ENCODE results near the gene PLA2G2F.

Gene PLA2G2F

DNA sequence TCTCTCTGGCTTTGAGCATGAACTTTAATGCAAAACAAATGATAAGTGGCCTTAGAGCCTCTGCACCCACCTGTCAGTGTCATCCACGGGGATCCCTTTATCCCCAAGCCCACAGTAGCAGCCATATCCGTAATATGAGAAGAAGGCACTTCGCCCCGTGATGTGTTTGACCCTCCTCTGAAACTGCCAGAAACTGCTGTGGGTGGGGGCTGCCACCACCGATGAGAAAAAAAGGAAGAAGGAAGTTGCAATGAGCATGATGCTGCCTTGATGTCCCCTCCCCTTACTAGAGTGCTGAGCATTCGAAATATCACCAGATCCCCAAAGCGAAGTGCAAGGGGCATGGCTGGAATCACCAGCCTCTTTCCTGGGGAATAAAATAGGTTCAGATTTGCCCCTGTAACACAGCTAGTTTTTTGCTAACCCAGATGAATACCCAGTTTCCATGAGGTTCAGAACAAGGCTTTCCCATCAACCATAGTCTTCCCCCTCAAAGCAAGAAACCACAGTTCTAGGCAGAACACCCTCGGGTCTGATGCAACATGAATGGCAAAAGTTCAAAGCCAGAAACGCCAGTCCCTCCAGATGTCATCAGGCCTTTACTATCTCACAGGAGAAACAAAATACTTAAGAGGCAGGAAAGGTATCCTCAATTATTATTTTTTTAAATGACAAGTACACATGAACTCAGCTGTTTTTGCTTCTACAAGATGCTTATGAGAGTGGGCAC, 36.0 kb downstream of the PLA2G2F start:
- DNase-seq: no peak

DNA sequence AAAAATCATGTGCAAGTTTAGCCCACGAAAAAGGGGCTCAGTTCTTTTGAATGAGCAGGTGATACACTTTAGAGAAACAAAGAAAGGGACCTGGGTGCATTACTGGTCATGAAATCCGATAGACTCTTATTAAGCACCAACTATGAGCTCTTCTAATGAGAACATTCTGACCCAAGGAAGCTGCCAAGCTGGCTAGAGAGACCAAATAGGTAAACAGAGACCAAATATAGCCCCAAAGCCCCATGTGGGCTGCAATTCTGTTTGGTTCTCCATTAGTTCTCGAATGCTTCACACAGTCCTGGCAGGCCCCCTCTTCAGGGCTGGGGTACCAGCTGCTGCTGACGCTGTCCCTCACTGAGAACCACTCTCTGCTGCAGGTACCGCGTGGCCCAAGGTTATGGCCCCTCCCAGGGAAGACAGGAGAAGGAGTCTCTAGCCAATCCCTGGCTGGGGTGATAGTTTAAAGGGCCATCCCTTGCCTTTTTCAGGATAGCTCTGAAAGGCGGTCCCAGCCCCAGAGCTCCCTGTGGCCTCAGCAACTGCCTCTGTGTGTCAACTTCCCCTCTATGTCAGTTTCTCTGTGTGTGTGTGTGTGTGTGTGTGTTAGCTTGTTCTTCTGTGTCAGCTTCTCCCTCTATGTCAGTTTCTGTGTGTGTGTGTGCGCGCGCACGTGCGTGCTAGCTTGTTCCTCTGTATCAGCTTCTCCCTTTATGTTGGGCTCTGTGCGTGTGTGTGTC, 39.7 kb downstream of the PLA2G2F start:
- no peak for DNase-seq

DNA sequence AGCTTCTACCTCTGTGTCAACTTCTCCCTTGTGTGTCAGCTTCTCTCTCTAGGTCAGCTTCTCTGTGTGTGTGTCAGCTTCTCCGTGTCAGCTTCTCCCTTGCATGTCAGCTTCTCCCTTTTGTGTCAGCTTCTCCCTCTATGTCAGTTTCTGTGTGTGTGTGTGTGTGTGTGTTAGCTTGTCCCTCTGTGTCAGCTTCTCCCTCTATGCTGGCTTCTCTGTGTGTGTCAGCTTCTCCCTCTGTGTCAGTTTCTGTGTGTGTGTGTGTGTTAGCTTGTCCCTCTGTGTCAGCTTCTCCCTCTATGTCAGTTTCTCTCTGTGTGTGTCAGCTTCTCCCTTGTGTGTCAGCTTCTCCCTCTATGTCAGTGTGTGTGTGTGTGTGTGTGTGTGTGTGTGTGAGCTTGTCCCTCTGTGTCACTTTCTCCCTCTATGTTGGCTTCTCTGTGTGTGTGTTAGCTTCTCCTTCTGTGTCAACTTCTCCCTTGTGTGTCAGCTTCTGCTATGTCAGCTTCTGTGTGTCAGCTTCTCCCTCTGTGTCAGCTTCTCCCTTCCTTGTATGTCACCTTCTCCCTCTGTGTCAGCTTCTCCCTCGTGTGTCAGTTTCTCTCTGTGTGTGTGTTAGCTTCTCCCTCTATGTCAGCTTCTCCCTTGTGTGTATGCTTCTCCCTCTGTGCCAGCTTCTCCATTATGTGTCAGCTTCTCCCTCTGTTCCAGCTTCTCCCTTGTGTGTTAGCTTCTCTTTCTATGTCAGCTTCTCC, 40.4 kb downstream of the PLA2G2F start:
- no peak for DNase-seq

- no peak for DNase-seq
These were observed 41.2 kb downstream of the PLA2G2F start for GRCh38 chr1:20180129-20180843.

DNA sequence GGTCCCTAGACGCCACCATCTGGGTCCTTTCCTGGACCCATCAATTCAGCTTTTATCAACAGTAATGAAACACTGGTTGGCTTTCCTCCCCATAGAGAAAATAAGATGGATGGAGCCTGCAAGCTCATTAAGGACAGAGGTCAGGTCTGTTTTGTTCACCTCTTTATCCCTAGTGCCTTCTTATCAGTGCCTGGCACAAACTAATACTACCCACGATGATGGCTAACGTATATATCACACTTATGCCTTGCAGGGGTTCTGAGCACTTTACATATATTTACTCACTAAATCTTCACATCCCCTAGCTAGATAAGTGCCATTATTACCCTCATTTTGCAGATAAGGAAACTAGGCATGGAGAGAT, 41.7 kb downstream of the PLA2G2F start:
- DNase-seq: no peak

- no peak for DNase-seq
These were observed 43.3 kb downstream of the PLA2G2F start for GRCh38 chr1:20182415-20182814.

DNA sequence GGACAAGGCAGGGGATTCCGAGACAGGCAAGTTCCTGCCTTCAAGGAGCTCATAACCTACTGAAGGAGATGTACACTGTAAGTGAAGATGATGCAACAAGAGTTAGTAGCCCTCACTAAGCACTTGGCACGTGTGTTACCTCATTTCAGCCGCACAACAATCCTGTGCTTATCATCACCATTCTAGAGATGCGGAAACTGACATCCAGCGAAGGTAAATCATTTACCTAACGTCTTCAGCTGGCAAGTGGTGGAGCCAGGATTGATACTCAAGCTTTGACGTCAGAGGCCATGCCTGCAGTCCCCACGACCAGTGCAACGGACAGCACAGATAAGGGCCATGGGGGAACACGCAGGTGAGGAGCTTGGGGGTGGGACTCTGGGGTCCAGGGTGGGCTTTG, 43.9 kb downstream of the PLA2G2F start:
- DNase-seq: no peak

DNA sequence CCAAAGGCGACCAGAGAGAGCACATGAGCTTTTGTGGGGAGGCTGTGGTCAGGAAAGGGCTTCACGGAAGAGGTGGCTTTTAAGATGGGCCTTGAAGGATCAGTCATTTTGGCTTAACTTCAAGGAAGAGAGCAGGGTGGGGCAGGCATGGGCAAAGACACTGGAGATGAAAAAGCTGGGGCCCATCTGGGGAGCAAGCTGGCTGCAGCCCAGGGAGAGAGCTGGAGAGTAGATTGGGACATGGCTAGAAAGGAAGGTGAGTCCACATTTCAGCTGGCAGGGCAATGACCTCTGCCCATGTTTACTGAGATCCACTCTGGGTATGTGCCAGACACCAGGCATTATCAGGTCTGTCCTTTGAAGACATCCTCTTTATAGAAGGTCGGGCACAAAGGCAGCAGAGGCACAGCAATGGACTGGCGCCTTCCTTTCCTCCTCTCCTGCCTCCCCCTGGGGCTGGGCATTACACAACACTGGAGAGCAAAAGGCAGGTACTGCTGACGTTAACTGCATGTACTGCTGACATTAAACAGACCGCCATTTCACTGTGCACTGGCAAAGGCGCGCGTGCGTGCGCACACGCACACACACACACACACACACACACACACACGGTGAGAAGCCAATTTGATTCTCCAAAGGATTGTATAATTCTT, 44.6 kb downstream of the PLA2G2F start:
- DNase-seq: no peak

- no peak for DNase-seq
These were observed 45.4 kb downstream of the PLA2G2F start for GRCh38 chr1:20184481-20184900.

DNA sequence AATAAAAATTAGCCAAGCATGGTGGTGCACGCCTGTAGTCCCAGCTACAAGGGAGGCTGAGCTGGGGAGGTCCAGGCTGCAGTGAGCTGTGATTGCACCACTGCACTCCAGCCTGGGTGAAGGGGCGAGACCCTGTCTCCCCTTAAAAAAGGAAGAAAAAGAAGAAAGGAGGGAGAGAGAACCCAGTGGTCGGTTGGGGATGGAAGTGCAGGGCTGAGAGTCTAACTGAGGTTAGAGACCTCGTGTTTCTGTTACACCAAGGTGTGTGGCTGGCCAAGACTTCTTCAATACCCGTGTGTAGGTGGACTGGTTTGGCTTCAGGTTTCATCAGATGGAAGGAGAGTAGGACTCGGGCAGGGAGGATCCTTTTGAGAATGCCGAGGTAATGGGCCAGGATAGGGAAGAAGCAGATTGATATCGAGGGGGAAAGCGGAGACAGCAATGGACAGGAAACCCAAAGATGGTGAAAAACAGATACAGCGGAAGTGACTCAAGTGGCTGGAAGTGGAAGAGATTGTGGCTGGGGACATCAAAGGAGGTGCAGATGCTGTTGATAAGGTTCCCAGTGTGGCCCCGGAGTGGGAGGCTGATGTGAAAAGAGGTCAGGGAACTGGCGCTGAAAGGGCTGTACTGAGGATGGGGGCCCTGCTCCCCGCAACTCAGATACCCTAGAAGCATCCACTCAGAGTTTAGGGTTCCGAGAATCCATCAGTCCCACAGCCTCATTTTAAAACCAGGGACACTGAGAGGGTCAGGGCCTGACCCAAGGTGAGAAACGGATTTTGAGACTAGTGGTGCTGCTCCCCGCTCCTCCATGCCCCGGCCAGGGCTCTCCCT, 46.1 kb downstream of the PLA2G2F start:
- DNase-seq: peak; percentile 79

GRCh38 chr1:20185834-20186782, 47.0 kb downstream of the PLA2G2F start, which contains the start of the genes PLA2G2C and UBXN10:
Gene PLA2G2C (minus strand): TSS chr1:20186518. CDS start chr1:20177363, 9,155 bp downstream.
Gene UBXN10 (plus strand): TSS chr1:20186096. CDS start chr1:20190562, 4,466 bp downstream.
- peak; percentile 81 for DNase-seq

DNA sequence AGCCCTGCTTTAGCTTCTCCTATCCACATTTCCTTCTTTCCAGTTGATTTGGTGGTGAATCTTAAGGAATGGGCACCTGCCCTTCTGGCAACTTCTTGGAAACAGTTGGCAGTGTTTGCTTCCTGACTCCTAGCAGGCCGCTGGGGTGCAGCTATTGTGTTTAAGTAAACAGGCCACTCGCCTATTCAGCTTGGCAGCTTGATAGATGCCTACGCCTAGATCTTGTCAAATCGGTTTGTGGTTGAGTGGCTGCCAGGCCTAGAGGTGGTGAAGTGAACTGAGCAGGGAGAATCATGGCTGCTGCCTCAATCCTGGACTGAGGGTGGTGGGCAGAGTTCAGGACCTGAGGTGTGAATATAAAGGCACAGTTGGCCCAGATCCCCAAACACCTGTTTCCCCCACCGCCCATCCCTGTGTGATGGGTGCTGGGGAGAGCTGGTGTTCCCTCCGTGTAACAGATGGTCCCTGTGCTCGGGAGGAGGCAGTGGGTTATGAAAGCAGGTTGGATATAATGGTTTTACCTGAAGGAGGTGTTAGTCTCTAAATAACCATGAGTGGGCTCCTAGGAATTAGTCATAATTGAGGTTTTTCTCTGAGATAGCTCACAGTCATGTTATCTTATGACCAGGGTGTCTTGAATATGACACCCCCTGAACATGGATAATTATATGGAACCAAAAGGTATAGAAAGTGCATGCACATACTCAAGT, 48.1 kb downstream of the PLA2G2F start:
- DNase-seq: peak; percentile 78

- DNase-seq: no peak
These were observed 48.8 kb downstream of the PLA2G2F start for GRCh38 chr1:20187813-20188454.

GRCh38 chr1:20188455-20188817, 49.3 kb downstream of the PLA2G2F start:
- no peak for DNase-seq

DNA sequence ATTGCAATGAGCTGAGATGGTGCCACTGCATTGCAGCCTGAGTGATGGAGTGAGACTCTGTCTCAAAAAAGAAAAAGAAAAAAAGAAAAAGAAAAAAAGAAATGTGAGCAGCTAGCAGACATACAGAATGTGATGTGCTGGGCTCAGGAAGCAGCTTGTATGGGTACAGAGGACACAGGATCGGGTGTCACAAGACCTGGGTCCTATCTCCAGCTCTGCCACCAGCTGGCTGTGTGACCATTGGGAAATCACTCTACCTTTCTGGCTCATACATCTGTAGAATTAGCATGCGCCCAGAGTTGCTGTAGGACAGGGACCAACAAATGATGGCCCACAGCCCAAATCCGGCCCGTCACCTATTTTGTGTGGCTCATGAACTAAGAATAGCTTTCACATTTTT, 50.5 kb downstream of the PLA2G2F start:
- DNase-seq: no peak

DNA sequence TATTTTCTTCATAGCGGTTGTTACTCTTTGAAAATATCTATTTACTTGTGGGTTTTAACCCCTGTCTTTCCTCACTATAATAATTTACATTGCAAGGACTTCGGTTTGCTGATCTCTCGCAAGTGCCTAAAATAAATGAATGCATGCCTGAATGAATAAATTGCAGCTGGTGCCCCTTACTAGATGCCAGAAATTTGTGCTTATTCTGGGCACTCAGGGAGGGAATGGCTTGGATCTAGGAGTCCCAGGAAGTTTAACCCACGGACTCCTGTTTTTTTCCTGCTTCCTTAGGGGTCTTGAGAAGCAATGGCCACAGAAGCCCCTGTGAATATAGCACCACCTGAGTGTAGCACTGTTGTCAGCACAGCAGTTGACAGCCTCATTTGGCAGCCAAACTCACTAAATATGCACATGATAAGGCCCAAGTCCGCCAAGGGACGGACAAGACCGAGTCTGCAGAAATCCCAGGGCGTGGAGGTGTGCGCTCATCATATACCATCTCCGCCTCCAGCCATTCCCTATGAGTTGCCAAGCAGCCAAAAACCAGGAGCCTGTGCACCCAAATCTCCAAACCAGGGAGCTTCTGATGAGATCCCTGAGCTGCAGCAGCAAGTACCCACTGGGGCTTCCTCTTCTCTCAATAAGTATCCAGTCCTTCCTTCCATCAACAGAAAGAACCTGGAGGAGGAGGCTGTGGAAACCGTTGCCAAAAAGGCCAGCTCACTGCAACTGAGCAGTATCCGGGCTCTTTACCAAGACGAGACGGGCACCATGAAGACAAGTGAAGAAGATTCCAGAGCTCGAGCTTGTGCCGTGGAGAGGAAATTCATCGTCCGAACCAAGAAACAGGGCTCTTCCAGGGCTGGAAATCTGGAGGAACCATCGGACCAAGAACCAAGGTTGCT, 51.4 kb downstream of the PLA2G2F start:
- no peak for DNase-seq

- no peak for DNase-seq
These were observed 52.2 kb downstream of the PLA2G2F start for GRCh38 chr1:20191266-20191825.

- no peak for DNase-seq
These were observed 53.2 kb downstream of the PLA2G2F start for GRCh38 chr1:20192364-20192763.

Measured in activated CD8-positive, alpha-beta memory T cell treated with anti-CD3 and anti-CD28 coated beads for 24 hours (primary cell).